Uterus (tissue), 4 donors: ENCODE data around the gene BIRC5. TPM values are rescaled to one million over a fixed set of nuclear protein-coding genes. Genes with fewer than 3 reads are reported as not detected.
A peak's percentile ranks its signal among the peaks of the same experiment; 100 is the strongest.

Experiments
- DNase-seq, 2 donors: peaks; one replicate each; pipeline ENCODE4 v3.0.0-alpha.2; 2019 to 2020
- H3K27ac ChIP-seq, 2 donors: fragments of 200-600 bp; sonication (generic); 1 replicate in 1 of 2; 2 replicates in 1 of 2; pipeline ENCODE4 v1.5.1; 2016 to 2018
- H3K27me3 ChIP-seq, 2 donors: fragments of 200-600 bp; sonication (generic); one replicate each; pipeline ENCODE4 v1.5.1; 2018 to 2019; ENCODE audit warnings: control low read depth in 1 of 2
- H3K36me3 ChIP-seq, 2 donors: fragments of 200-600 bp; sonication (generic); one replicate each; pipeline ENCODE4 v1.5.1; 2019; ENCODE audit warnings: control low read depth in 1 of 2
- H3K4me1 ChIP-seq, 2 donors: fragments of 200-600 bp; sonication (generic); one replicate each; pipeline ENCODE4 v1.5.1; 2018 to 2019; ENCODE audit warnings: control low read depth in 1 of 2
- H3K4me3 ChIP-seq, 2 donors: fragments of 200-600 bp; sonication (generic); 1 replicate in 1 of 2; 2 replicates in 1 of 2; pipeline ENCODE4 v1.5.1; 2018 to 2019; ENCODE audit warnings: mild to moderate bottlenecking in 1 of 2
- H3K9me3 ChIP-seq, 2 donors: fragments of 200-600 bp; sonication (generic); one replicate each; pipeline ENCODE4 v1.5.1; 2019; ENCODE audit warnings: control low read depth in 1 of 2
- POLR2A ChIP-seq, 2 donors: fragments of 450-650 bp; IDR thresholded peaks; one replicate each; pipeline ENCODE4 v1.6.1; 2016; ENCODE audit warnings: antibody characterized with exemption in 2 of 2, mild to moderate bottlenecking in 1 of 2, moderate library complexity in 1 of 2
- intact Hi-C: fragments of 100-400 bp; cut with DNase I; formaldehyde crosslinking; loops from one replicate; pipeline ENCODE4 v1.15.1; 2023; ENCODE audit warnings: low total_unique reads
- total RNA-seq, 4 donors: library from RNA; depleted of rRNA in 3 of 4; stranded (reverse); fragments of >200 nt in 3 of 4; gene quantifications; one replicate each; pipeline versions ENCODE4 v1.1.0 to v1.2.4, GENCODE V29; 2014 to 2023
- TF ChIP-seq, protein P1 (sequence below), 4 experiments: fragments of 200-600 bp in 2 of 4; fragments of 450-650 bp in 2 of 4; sonication (generic) in 2 of 4; IDR thresholded peaks; one replicate each; pipeline ENCODE4 v1.5.1; 2016 to 2019; ENCODE audit warnings: antibody characterized with exemption in 4 of 4, mild to moderate bottlenecking in 2 of 4, moderate library complexity in 1 of 4
- donor health status: DM: yes; HTN: yes; CAD: no.

BIRC5 gene
- total RNA-seq, 4 donors from 2014 or later: 26.3 to 29.7 TPM; not detected in 2

DNA sequence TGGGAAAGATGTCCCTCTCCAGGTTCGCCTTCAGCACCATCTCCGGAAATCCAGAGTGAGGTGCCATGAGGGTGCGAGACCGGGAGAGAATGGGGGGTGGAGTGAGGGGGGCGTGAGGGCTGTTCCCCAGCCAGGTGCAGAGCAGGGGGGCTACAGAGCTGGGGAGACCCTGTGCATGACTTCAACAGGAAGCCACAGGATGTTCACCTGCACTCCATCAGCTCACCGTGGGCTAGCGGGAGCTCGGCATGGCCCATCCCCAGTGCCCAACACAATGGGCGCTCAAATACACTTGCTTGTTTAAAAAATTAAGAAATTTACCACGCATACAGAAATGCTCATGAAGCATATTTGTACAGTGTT is 45.1 kb downstream of the BIRC5 start:
- intact Hi-C loops: loop anchor here (10.0 kb wide), 1 partner anchor 166 kb away; no protein-coding TSS in a partner anchor
- TF ChIP-seq POLR2A (IDR thresholded peaks at IDR 0.05): no peak
- TF ChIP-seq, protein P1, sequence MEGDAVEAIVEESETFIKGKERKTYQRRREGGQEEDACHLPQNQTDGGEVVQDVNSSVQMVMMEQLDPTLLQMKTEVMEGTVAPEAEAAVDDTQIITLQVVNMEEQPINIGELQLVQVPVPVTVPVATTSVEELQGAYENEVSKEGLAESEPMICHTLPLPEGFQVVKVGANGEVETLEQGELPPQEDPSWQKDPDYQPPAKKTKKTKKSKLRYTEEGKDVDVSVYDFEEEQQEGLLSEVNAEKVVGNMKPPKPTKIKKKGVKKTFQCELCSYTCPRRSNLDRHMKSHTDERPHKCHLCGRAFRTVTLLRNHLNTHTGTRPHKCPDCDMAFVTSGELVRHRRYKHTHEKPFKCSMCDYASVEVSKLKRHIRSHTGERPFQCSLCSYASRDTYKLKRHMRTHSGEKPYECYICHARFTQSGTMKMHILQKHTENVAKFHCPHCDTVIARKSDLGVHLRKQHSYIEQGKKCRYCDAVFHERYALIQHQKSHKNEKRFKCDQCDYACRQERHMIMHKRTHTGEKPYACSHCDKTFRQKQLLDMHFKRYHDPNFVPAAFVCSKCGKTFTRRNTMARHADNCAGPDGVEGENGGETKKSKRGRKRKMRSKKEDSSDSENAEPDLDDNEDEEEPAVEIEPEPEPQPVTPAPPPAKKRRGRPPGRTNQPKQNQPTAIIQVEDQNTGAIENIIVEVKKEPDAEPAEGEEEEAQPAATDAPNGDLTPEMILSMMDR (IDR thresholded peaks at IDR 0.05): no peak
- DNase-seq: no peak
- Histone ChIP-seq H3K4me1 (no peaks in the 10 kb centered on the region), H3K4me3 (no peak overlapping the region), H3K9me3 (no peaks in the 10 kb centered on the region), H3K27ac (no peak overlapping the region), H3K27me3 (no peaks in the 10 kb centered on the region), H3K36me3 (no peaks in the 10 kb centered on the region)

GRCh38 chr17:78263063-78263735 is 49.1 kb downstream of the BIRC5 start:
- H3K4me3 ChIP-seq: no peak overlapping the region
- TF ChIP-seq, protein P1 (IDR thresholded peaks at IDR 0.05): no peak
- no peaks in the 10 kb centered on the region for H3K36me3 ChIP-seq
- intact Hi-C loops: no loop called here
- no peaks in the 10 kb centered on the region for H3K4me1 ChIP-seq
- H3K9me3 ChIP-seq: no peaks in the 10 kb centered on the region
- no peaks in the 10 kb centered on the region for H3K27me3 ChIP-seq
- H3K27ac ChIP-seq: peak overlapping the region; percentile 46 to 49
- no peak for DNase-seq

DNA sequence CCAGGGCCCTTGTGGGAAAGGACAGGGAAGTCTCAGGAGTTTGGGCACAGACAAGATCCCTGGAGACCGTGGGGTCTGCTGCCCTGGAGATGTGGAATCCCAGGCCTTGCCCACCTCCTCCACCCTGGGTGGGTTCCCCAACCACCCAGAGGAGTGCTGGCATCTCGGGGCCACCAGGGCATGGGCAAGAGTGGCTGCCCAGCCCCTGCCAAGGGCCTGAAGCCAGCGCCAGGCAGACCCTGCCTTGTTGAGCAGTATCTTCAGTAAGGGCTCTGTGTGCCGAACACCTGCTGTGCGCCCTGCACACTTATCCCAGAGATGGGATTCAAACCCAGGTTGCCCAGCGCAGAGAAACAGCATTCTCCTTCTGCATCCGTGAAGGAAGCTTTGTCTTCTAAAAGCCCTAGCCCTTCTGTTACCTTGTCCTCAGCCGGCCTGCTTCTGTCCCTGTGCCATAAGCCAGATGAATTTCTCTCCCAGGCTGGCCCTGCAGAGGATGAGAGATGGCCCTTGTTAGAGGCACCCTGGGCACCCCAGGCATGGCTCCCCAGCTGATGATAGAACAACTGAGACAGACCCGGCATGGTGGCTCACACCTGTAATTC is 49.8 kb downstream of the BIRC5 start:
- H3K4me1 ChIP-seq: no peaks in the 10 kb centered on the region
- DNase-seq: no peak
- H3K9me3 ChIP-seq: no peaks in the 10 kb centered on the region
- intact Hi-C loops: no loop called here
- H3K36me3 ChIP-seq: no peaks in the 10 kb centered on the region
- H3K4me3 ChIP-seq: no peak overlapping the region
- TF ChIP-seq, protein P1 (IDR thresholded peaks at IDR 0.05): no peak
- no peak for TF ChIP-seq POLR2A (IDR thresholded peaks at IDR 0.05)
- no peaks in the 10 kb centered on the region for H3K27me3 ChIP-seq
- peak overlapping the region in 1 of 2 donors; percentile 46 for H3K27ac ChIP-seq

GRCh38 chr17:78264590-78264989 is 50.5 kb downstream of the BIRC5 start:
- no peak for DNase-seq
- Histone ChIP-seq H3K4me3 (no peak overlapping the region), H3K4me1 (no peaks in the 10 kb centered on the region), H3K27ac (no peak overlapping the region), H3K27me3 (peaks cover 0 to 5% of the 10 kb centered on the region in 2 donors), H3K36me3 (no peaks in the 10 kb centered on the region), H3K9me3 (no peaks in the 10 kb centered on the region)
- TF ChIP-seq, protein P1 (IDR thresholded peaks at IDR 0.05): no peak
- TF ChIP-seq POLR2A (IDR thresholded peaks at IDR 0.05): no peak
- intact Hi-C loops: no loop called here

DNA sequence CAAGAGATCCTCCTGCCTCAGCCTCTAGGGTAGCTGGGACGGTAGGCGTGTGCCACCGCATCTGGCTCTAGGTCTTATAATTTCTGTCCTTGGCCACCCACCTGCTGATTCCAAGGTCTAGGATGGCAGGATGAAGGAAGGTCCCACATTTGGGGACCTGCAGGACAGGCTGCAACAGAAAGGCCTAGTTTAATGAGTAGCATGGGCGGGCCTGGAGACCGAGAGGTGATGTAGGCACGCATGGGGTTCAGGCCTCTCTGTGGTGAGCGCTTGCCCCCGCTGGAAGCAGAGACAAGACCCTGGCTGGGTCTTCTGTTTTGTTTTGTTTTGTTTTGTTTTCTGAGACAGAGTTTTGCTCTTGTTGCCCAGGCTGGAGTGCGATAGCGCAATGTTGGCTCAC is 51.1 kb downstream of the BIRC5 start:
- Histone ChIP-seq H3K4me1 (no peaks in the 10 kb centered on the region), H3K36me3 (no peaks in the 10 kb centered on the region), H3K9me3 (no peaks in the 10 kb centered on the region), H3K27ac (no peak overlapping the region), H3K4me3 (no peak overlapping the region), H3K27me3 (peaks cover 0 to 10% of the 10 kb centered on the region in 2 donors)
- intact Hi-C loops: no loop called here
- DNase-seq: no peak
- TF ChIP-seq, protein P1 (IDR thresholded peaks at IDR 0.05): no peak
- no peak for TF ChIP-seq POLR2A (IDR thresholded peaks at IDR 0.05)
